Body of pancreas (tissue), 4 donors: ENCODE data around the gene CD109.

ENCODE experiments used
- POLR2A ChIP-seq, 3 donors: fragments of 450-650 bp; IDR thresholded peaks; one replicate each; pipeline ENCODE4 v1.6.1; 2016; ENCODE audit warnings: antibody characterized with exemption in 3 of 3, mild to moderate bottlenecking in 2 of 3
- TF ChIP-seq, protein P1 (sequence below), 7 experiments: fragments of 450-650 bp in 4 of 7; fragments of 200-600 bp in 3 of 7; sonication (generic) in 3 of 7; IDR thresholded peaks; one replicate each; pipeline ENCODE4 v1.5.1; 2016 to 2019; ENCODE audit warnings: antibody characterized with exemption in 7 of 7

DNA sequence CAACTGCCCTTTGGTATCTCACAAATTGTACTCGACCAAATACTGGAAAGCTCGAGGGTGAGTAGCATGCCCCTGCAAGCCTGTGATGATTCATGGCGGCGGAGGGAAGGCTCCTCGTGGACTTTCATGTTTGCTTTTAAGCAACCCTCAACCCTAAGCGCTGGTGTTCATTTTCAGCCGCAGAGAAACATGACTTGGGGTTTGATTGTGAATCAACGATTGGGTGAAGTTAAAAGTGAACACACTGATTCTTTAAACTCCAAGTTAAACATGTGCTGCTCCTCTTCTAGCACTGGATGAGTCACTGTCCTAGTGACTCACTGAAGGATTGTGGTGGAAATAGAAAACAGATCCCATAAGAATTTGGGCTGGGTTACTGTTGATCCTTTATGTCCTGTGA lies 8.3 kb downstream of the CD109 start:
- TF ChIP-seq POLR2A (IDR thresholded peaks at IDR 0.05): no peak
- TF ChIP-seq, protein P1, sequence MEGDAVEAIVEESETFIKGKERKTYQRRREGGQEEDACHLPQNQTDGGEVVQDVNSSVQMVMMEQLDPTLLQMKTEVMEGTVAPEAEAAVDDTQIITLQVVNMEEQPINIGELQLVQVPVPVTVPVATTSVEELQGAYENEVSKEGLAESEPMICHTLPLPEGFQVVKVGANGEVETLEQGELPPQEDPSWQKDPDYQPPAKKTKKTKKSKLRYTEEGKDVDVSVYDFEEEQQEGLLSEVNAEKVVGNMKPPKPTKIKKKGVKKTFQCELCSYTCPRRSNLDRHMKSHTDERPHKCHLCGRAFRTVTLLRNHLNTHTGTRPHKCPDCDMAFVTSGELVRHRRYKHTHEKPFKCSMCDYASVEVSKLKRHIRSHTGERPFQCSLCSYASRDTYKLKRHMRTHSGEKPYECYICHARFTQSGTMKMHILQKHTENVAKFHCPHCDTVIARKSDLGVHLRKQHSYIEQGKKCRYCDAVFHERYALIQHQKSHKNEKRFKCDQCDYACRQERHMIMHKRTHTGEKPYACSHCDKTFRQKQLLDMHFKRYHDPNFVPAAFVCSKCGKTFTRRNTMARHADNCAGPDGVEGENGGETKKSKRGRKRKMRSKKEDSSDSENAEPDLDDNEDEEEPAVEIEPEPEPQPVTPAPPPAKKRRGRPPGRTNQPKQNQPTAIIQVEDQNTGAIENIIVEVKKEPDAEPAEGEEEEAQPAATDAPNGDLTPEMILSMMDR (IDR thresholded peaks at IDR 0.05): no peak
